Activated B cell treated with CpG ODN at 0.5 μM for 24 hours (primary cell): ENCODE measurements around the gene TTC33. TPM values are rescaled to one million over a fixed set of nuclear protein-coding genes. Genes with fewer than 3 reads are reported as not detected.
"Not testable (repeated sequence)": the region's sequence is repeated elsewhere in the genome, so short reads cannot be mapped to it uniquely, and the experiment has no call there.

Experiments
- ATAC-seq: fragments of 200-7000 bp; cut with Tn5 transposase; one replicate; pipeline ENCODE4 v1.10.0; 2021; ENCODE audit warnings: low read depth, mild to moderate bottlenecking, moderate library complexity
- CTCF ChIA-PET: fragments of 350-600 bp; sonication (Branson Sonifier 250); formaldehyde crosslinking; loops from one replicate; lab custom pipeline; 2021; ENCODE audit warnings: antibody characterized with exemption; lab: Charles Lee
- POLR2A ChIA-PET: fragments of 350-600 bp; sonication (Branson Sonifier 250); formaldehyde crosslinking; loops from one replicate; lab custom pipeline; 2021; ENCODE audit warnings: antibody characterized with exemption; lab: Charles Lee
- DNase-seq: peaks from one replicate; pipeline ENCODE4 v3.0.0; 2022
- H3K27ac Mint-ChIP-seq: one replicate; pipeline ENCODE4 v1.8.0; 2020; ENCODE audit warnings: mixed read lengths
- H3K27me3 Mint-ChIP-seq: one replicate; pipeline ENCODE4 v1.8.0; 2021; ENCODE audit warnings: mixed read lengths
- H3K36me3 Mint-ChIP-seq: one replicate; pipeline ENCODE4 v1.8.0; 2021; ENCODE audit warnings: low read depth, mixed read lengths
- H3K4me1 Mint-ChIP-seq: one replicate; pipeline ENCODE4 v1.8.0; 2021; ENCODE audit warnings: mixed read lengths
- H3K4me3 Mint-ChIP-seq: one replicate; pipeline ENCODE4 v1.8.0; 2020; ENCODE audit warnings: mild to moderate bottlenecking, mixed read lengths
- H3K9me3 Mint-ChIP-seq: one replicate; pipeline ENCODE4 v1.8.0; 2020; ENCODE audit warnings: mixed read lengths
- intact Hi-C: fragments of 100-400 bp; cut with micrococcal nuclease; formaldehyde crosslinking; loops from one replicate; pipeline ENCODE4 v1.15.1; 2024
- total RNA-seq: library from RNA; stranded (reverse); gene quantifications from 2 replicates; pipeline ENCODE4 v1.2.3, GENCODE V29; 2022
- TF ChIP-seq, protein P1 (sequence below): fragments of 200-600 bp; IDR thresholded peaks from one replicate; pipeline ENCODE4 v1.8.0; 2022; ENCODE audit warnings: antibody characterized with exemption, mild to moderate bottlenecking

Gene TTC33
- total RNA-seq, 1 donor from 2014 or later: 9.2 TPM

DNA sequence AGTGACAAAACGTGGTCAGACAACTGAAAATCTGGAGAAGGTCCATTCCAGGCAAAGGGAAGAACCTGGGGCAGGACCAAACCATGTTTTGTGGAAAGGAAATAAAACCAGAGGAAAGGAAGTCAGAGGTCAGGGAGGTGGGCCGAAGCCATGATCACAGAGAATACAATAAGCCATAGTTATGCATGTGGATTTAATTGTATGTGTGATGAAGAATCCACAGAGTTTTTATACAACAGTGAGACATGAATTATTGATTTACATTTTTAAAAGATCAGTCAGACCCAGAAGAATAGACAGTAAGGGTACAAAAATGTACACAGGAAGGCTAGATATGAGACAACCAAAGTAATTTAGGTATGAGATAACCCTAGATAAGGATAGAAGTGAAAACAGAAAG lies 20.8 kb downstream of the TTC33 start:
- TF ChIP-seq, protein P1, sequence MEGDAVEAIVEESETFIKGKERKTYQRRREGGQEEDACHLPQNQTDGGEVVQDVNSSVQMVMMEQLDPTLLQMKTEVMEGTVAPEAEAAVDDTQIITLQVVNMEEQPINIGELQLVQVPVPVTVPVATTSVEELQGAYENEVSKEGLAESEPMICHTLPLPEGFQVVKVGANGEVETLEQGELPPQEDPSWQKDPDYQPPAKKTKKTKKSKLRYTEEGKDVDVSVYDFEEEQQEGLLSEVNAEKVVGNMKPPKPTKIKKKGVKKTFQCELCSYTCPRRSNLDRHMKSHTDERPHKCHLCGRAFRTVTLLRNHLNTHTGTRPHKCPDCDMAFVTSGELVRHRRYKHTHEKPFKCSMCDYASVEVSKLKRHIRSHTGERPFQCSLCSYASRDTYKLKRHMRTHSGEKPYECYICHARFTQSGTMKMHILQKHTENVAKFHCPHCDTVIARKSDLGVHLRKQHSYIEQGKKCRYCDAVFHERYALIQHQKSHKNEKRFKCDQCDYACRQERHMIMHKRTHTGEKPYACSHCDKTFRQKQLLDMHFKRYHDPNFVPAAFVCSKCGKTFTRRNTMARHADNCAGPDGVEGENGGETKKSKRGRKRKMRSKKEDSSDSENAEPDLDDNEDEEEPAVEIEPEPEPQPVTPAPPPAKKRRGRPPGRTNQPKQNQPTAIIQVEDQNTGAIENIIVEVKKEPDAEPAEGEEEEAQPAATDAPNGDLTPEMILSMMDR: no peak
- no peak overlapping the region for H3K4me3 Mint-ChIP-seq
- H3K27me3 Mint-ChIP-seq: no peaks in the 10 kb centered on the region
- H3K36me3 Mint-ChIP-seq: peaks cover 21% of the 10 kb centered on the region
- no peaks in the 10 kb centered on the region for H3K4me1 Mint-ChIP-seq
- ChIA-PET CTCF (interaction anchor here (0.8 to 4.5 kb wide), 9 partner anchors 45 to 1517 kb away, joined by 3 to 32 read pairs (median 5); no protein-coding TSS in a partner anchor), POLR2A (no interaction called here)
- DNase-seq (no peak), ATAC-seq (no peak)
- intact Hi-C loops: no loop called here
- no peak overlapping the region for H3K27ac Mint-ChIP-seq
- H3K9me3 Mint-ChIP-seq: no peaks in the 10 kb centered on the region

DNA sequence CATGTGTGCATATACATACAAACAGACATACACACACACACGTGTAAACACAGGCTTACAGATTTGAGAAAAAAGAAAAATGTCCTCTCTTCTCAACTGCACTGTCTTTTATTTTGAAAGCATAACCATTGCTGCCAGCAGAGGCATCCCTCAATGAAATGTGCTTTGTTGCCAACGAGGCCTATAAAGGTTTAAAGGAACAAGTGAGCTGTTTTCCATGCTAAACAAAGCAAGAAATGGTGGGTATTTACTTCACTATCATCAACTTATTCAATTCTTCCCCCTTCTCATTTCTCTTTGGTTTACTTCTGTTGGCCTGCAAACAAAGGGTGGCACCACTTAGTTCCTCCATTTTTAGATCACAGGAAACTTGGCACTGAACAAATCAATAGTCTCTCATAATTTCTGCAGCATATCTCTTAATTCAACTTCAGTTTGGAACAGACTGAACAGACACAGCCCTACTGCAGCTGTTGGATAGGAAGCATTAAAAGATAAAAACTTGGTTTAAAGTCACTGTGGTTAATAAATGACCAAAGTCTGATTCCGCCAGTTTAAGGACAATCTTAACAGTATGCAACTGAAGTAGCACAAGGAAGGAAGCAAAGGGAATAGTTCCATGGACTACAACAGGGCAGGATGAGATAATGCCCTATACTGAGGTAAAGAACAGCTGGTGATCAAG lies 21.7 kb downstream of the TTC33 start:
- Mint-ChIP-seq H3K4me1 (no peaks in the 10 kb centered on the region), H3K36me3 (peaks cover 15% of the 10 kb centered on the region), H3K27me3 (no peaks in the 10 kb centered on the region), H3K27ac (no peak overlapping the region), H3K9me3 (no peaks in the 10 kb centered on the region), H3K4me3 (no peak overlapping the region)
- TF ChIP-seq, protein P1: no peak
- DNase-seq (no peak), ATAC-seq (no peak)
- POLR2A ChIA-PET: no interaction called here
- CTCF ChIA-PET: interaction anchor here (1.0 to 4.5 kb wide), 7 partner anchors 44 to 1516 kb away, joined by 3 to 32 read pairs (median 6); no protein-coding TSS in a partner anchor
- intact Hi-C loops: no loop called here

DNA sequence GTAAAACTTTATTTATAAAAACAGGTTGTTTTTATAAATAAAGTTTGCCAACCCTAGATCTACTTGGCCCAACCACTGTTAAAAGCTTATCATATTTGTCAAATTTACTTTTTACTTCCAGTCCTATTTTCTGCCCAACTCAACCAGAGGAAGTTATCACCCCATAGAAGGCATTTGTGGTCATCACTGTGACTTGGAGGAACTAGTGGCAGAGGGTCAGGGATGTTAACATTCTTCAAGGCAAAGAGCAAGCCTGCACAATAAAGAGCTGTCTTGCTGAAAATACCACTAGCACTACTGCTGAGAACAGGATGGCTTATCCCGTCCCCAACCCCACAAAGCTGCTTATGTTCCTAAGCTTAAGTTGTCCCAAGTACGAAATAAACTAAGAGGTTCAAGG lies 22.3 kb downstream of the TTC33 start:
- DNase-seq (no peak), ATAC-seq (no peak)
- Mint-ChIP-seq H3K9me3 (no peaks in the 10 kb centered on the region), H3K27me3 (no peaks in the 10 kb centered on the region), H3K36me3 (peaks cover 16% of the 10 kb centered on the region), H3K27ac (no peak overlapping the region), H3K4me1 (no peaks in the 10 kb centered on the region), H3K4me3 (no peak overlapping the region)
- TF ChIP-seq, protein P1: no peak
- intact Hi-C loops: no loop called here
- ChIA-PET POLR2A (no interaction called here), CTCF (interaction anchor here (1.6 to 4.5 kb wide), 4 partner anchors 44 to 1155 kb away, joined by 6 to 32 read pairs (median 22); no protein-coding TSS in a partner anchor)

DNA sequence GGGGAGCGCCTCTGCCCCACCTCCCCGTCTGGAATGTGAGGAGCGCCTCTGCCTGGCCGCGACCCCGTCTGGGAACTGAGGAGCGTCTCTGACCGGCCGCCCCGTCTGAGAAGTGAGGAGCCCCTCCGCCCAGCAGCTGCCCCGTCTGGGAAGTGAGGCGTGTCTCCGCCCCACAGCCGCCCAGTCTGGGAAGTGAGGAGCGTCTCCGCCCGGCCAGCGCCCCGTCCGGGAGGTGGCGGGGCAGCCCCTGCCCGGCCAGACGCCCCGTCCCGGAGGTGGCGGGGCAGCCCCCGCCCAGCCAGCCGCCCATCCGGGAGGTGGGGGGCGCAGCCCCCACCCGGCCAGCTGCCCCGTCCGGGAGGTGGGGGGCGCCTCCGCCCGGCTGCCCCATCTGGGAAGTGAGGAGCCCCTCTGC lies 33.3 kb downstream of the TTC33 start:
- POLR2A ChIA-PET, H3K9me3 Mint-ChIP-seq, H3K4me1 Mint-ChIP-seq, intact Hi-C loops, DNase-seq, CTCF ChIA-PET, H3K27me3 Mint-ChIP-seq, H3K27ac Mint-ChIP-seq, H3K4me3 Mint-ChIP-seq, ATAC-seq: not testable (repeated sequence)
- H3K36me3 Mint-ChIP-seq: peaks cover 52% of the 10 kb centered on the region

DNA sequence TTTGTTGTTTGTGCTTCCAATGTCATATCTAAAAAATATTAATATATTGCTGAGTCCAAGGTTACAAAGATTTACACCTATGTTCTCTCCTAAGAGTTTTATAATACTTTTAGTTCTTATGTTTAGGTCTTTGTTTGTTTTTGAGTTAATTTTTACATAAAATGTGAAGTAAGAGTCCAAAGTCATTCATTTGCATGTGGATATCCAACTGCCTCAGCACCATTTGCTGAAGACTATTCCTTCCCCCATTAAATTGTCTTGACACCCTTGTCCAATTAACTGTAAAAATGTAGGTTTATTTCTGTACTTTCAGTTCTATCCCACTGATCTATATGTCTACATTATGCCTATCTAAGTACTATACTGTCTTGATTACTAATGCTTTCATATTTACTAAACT lies 35.7 kb downstream of the TTC33 start:
- no peak for ATAC-seq
- TF ChIP-seq, protein P1: no peak
- peaks cover 6% of the 10 kb centered on the region for H3K9me3 Mint-ChIP-seq
- no peak overlapping the region for H3K4me3 Mint-ChIP-seq
- peaks cover 5% of the 10 kb centered on the region for H3K4me1 Mint-ChIP-seq
- no peak for DNase-seq
- ChIA-PET POLR2A (no interaction called here), CTCF (no interaction called here)
- intact Hi-C loops: no loop called here
- no peaks in the 10 kb centered on the region for H3K27me3 Mint-ChIP-seq
- H3K27ac Mint-ChIP-seq: no peak overlapping the region
- H3K36me3 Mint-ChIP-seq: peaks cover 50% of the 10 kb centered on the region
